GM21390 (cell line): Measurements from ENCODE around the gene NLGN1.

ENCODE experiments used
- ATAC-seq: cut with Tn5 transposase; IDR thresholded peaks from one replicate; pipeline ENCODE4 v1.9.1; 2021; ENCODE audit not compliant: unreplicated experiment

NLGN1 gene

DNA sequence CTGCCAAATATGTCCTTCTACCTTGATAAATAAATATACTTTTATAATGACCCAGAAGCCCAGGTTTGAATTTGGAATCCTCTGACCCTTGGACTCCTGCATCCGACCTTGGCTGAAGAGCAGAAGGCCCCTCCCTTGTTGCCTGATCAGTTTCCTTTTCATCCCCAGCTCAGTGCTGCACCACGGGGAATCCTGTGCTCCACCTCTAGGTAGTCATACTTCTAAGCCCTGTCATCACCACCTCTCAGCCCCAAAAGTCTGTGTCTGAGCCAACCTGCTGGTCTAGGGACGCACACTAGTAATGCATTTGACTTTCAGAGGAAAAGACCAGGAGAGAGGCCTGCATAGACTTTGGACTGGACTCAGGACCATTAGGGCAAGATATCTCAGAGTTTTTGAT, 310.6 kb downstream of the NLGN1 start:
- no peak for ATAC-seq

DNA sequence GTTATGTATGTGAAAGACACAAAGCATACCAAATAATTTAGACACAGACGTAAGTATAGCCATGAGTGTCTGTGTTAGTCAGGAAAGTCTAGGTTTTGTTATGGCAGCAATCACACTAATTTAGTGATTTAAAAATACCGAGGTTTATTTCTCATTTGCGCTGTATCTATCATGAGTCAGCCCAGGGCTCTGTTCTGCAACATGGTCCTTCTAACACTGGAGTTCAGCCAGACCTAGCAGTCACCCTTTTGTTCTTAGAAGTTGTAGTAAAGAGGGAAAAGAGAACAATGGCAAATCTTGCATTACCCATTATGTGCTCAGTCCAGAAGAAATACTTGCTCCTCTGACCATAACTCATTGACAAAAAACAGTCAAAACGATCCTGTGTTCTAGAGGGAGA, 311.5 kb downstream of the NLGN1 start:
- no peak for ATAC-seq

DNA sequence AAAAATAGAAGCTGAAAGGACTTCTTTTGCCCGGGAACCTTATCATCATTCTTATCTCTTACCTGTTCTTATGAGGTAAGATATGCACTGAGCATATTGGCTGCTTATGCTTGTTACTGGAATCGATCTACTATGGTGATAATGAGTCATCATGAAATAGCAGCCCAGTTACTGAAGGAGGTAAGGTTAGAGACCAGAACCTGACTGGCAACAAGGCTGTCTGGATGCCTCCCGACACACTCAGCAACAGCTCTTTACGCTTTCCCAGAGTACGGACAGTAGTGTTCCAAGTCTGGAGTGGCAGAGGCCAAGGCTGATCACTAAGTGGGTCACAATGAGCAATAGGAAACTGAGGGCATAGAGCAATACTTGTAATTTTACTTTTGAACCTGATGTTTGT, 314.1 kb downstream of the NLGN1 start:
- ATAC-seq, result no peak

DNA sequence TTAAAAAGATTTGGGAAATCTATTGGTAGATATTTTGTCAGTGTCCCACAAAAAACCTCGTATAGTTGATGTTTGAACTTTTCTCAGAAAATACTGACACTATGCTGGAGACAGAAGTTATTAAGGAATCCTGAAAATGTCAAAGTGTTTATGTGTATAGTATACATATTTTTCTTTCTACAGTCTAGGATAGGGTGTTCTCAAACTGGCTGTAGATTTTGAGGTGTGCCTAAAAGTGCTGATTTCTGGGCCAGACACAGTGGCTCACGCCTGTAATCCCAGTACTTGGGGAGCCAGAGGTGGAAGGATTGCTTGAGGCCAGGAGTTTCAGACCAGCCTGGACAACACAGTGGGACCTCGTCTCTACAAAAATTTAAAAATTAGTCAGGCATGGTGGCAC, 322.0 kb downstream of the NLGN1 start:
- no peak for ATAC-seq

DNA sequence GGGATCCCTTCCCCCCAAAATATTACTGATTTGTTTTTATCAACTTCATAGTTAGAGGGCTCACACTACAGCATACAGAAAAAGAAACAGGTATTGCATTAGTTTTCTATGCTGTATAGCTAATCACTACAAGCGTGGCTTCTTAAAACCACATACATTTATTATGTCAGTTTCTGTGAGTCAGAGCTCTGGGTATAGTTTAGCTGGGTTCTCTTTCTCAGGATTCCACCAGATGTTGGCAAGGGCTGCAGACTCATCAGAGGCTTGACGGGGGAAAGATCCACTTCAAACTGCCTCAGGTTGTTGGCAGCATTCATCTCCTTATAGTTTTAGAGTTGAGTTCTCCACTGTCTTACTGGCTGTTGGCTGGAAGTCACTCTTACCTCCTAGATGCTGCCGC, 328.0 kb downstream of the NLGN1 start:
- ATAC-seq, result no peak

DNA sequence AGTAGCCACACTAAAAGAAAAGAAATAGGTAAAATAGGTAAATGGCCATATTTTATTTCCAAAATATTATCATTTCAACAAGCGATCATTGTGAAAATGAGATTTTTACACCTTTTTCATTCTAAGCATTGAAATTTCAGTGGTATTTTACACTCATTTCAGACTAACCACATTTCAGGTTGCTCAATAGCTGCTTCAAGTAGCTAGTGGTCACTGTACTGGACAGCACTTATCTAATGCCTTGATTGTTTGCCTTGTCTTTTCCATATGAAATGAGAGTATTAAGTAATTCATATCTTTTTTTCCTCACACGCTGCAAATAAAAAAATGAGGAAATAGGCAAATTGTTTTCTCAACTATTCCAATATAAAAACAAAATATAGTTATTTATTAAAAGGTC, 332.8 kb downstream of the NLGN1 start:
- no peak for ATAC-seq

DNA sequence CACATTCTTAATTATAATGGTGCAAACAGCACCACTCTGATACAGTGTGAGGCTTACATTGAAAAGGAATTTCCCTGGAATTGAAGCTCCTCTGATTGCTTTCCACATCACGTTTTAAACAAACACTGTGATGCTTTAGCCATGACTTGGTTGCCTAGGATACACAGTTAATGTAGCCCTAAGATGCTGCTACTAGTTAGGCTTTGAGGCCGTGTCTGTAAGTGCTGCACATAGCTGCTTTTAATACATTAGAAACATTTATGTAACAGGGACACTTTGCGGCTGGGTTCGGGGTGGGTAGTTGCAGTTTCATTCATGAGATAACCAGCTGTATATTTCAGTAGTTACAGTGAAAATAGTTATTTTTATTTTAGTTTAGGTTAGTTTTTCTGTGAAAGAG, 334.7 kb downstream of the NLGN1 start:
- ATAC-seq, result no peak

DNA sequence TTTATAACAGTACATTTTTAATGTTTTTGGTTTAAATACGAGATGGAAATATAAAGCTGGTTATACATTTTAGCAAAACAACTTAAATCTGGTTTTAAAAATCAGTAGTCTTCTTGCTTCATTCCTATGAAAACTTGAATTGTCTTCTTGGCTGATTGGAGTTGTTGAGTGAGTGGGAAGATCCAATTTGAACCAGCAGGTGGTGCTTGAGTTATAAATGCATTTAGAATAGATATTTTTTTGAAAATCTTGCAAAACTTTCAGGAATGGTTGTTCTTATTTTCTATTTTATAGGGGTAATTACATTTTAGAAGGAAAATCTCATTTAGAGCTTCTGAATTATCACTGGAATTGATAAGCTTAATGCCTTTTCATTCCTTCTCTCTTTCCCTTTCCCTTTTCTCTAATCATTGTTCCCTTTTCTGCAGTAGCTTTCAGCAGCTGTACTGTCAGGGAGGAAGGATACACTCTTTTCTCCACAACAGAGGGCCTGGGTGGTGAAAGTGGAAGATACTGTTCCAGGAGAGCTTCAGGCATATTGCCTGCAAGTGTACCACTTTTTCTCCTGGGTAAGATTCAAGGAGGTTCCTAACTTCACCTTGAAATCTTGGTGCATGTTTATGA, 335.6 kb downstream of the NLGN1 start:
- ATAC-seq, result no peak

DNA sequence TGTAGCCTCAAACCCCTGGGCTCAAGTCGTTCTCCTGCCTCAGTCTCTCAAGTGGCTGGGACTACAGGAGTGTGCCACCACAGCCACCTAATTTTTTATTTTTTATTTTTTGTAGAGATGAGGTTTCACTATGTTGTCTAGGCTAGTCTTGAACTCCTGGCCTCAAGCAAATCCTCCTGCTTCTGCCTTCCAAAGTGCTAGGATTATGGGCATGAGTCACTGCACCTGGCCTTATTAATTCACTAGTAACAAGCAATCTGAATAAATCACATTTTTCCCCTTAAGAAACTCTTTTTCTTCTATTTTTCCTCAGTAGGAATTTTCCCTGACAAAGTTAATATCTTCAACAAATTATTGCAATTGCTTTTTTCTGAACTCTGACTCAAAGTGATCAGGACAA, 336.9 kb downstream of the NLGN1 start:
- no peak for ATAC-seq

DNA sequence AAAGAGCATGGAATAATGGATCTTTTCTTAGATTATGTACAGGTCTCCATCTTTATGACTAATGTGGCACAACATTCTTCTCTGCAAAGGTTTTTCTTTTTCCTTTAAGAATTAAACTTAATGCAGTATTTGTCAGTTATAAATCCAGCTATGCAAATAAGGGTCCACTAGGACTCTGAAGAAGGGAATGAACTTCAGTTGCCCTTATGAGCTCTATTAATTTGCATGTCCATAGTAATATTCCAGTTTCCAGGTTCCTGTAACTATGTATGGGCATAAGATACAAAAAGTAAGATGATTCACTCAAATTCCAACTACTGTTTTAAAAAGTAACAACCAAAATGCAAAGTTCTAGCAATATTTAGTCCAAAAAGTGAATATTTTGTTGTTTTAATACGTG, 337.4 kb downstream of the NLGN1 start:
- ATAC-seq, result no peak

DNA sequence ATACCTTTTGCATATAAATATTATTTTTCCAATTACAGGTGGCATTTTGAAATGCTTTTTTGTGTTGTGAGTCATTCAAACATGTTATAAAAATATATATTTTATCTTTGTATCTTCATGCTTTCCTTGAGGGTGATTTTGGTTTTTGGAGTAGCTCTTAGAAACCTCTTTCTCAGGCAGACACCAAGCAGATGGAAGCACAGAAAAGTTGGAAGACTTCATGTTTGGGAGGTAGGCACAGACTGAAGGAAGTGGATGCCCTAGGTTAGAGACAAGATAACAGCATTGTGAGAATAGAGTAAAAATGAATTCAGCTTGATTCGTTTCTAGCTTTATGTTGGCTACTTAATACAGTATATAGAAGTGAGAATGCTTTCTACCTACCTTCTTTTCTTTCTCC, 338.3 kb downstream of the NLGN1 start:
- no peak for ATAC-seq

DNA sequence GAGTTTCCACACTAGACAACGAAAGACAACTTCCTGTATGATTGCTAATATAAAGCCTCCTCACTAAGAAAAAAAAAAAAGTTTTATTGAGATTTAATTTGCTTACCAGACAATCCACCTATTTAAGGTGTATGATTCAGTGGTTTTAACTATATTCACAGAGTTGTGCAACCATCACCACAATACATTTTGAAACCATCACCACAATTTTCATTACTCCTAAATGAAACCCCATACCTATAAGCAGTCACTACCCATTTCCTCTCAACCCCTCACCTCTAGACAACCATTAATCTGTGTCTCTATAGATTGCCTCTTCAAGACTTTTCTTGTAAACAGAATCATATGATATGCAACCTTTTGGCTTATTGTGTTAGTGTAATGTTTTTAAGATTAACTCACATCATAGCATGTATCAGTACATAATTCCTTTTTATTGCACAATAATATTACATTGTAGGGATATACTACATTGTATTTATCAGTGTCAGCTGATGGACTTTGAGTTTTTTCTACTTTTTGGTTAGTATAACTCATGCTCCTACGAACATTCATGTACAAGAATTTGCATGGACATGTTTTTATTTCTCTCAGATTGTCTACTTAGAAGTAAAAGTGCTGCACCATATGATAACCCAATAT, 339.7 kb downstream of the NLGN1 start:
- no peak for ATAC-seq

DNA sequence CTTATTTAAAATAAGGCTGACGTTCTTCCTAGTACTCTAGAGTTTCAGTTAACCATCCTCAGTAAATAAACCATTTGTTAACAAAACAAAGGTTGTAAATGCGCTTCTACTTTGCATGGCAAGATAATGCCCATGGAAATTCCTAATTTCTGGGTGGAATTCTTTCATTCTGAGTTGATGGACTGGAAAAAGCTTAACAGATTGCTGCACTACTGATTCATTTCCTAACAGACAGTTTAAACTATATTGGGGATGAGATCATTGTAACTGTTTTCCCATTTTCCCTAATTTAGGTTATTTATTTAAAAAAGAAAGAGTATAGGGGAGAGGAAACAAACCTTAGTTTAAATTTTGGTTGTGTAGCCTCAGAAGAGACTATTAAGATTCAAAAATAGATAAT, 342.2 kb downstream of the NLGN1 start:
- no peak for ATAC-seq

DNA sequence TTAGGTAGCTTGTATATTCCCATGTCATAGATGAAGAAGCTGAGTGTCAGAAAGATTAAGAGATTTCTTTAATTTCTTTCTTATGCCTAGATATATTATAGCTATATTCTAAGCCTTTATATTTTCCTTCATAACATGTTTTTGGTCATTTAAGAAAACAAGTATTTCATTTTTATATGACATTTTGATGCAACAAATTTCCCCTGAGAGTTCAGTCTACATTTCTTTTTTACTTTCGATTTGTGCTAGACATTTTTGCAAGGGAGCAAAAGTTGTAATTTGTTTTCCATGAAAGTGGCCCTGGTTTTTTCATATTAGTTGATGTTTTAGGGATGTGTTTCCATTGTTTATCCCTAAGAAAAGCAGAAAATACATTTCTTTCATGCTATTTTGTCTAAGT, 344.9 kb downstream of the NLGN1 start:
- no peak for ATAC-seq

DNA sequence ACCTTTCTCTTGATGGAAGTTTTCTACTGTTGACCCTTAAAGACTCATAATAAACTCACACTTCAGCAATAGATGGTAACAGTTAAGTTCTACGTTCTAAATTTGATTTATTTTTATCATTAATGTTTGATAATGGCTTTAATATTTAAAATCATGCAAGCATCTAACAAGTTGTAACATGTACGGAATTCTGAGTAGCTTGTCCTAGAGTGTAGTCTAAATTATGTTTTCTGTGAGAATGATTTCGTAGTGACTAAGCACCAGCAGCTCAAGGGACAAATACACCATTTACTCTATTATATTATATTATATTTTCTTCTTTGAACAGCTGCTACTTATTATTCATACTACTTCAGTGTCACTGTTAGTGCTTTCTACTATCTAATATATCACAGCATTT, 345.6 kb downstream of the NLGN1 start:
- ATAC-seq, result no peak

DNA sequence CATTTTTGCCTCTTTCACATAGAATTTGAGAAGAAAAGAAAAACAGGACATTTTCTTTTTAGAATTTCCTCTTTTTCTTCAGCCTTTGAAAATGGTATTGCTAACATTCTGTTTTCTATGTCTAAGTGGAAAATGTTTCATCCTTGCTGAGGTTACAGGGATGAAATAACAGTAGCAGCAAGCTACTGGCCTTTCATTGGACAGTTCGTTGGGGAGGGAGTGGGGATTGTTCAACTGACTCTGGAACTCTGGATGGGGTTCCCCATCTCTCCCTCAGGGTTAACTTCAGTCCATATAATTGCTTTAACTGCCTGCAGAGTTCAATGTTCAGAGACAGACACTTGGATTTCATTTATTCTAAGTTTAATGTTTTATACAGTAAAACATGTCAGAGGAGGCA, 346.0 kb downstream of the NLGN1 start:
- no peak for ATAC-seq

DNA sequence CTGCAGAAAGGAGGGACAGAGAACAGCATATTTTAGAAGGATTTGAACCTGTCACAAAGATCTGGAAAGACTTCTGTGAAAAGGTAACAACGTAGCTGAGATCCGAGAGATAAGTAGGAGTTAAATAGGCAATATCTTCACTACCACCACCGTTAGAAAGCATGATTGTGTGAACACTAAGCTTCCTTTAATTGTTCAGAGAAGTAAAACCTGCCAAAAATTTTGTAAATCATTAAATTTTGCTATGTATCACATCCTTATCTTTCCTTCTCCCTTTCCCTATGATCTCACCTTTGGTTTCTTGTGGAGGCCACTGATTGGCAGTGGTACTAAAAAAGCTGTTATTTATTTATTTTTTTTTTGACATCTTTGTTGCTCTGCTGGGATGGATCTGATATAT, 346.9 kb downstream of the NLGN1 start:
- no peak for ATAC-seq

DNA sequence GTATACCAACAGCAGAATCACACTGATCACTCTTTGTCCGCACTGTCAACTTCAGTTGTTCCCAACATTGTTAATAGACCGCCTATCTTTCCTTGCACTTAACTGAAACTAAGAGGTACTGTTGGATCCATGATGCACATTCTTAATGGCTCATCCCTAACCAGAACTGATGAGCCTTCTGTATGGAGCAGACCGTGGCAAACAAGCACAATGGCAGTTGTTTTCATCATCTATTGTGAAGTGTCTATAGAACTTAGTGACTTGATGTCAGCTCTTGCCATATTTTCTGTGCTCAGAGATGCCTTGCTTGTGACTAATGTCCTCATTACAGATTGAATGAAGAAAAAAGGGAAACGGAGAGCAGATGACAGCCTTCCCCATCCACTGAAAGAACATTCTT, 347.4 kb downstream of the NLGN1 start:
- no peak for ATAC-seq

DNA sequence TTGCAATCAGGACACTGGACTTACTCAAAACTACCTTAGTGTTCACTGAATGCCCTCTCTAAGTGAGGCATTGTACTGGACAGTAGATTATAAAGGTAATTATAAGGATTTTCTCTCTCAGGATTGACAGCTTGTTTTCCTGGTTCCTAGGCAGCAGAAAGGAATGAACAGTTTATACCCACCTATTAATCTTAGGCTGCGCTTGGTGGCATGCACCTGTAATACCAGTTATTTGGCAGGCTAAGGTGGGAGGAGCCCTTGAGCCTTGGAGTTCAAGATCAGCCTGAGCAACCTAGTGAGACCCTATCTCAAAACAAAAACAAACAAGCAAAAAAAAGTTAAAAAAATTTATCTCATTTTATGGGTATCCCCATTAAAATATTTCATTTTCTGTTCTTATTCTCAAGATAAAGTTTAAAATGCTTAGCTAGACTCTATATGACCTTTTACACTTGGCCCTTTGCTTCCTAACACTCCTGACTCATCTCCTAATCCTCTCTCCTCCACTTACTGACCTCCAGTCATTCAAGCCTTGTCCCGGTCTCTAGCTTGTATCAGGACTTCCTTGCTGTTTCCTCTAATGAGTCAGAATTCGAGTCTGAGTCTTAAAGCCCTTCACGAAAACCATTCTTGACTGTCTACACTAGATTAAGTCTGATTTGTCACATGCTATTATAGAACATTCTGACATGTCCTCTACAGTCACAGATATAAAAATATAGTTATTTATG, 348.6 kb downstream of the NLGN1 start:
- no peak for ATAC-seq

DNA sequence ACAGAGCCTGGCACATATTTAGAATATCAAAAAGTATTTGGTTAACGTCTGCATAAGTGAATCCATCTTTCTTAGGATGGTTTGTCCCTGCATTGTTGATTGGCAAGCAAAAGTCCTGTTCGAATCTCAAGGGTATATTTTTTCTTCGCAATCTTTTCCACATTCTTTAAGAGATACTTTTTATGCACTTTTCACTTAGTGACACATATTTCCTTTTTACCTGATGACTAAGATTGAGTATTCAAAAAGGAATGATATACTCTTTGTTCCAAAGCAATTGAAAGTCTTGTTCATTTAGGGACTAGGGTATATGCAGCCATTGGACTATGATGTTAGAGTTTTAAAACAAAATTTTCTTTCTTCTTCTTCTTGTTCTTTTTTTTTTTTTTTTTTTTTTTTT, 349.9 kb downstream of the NLGN1 start:
- no peak for ATAC-seq

DNA sequence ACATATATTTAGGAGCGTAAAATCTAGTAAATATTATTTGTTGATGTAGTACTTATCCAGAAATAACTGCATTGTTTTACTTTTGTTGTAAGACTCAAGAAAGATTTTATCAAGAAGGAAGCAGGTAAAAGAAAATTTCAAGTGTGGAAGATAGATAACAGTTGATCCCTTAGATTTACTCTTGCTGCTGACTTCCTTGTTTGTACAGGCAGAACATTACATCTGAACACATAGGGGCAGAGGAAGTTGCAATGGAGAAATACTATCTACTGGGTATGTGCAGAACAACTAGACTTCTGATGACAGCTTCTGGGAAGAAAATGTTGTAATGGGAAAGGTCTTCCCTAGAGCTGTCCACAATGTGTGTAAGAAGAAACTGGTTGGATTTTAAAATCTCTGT, 350.6 kb downstream of the NLGN1 start:
- ATAC-seq, result no peak

DNA sequence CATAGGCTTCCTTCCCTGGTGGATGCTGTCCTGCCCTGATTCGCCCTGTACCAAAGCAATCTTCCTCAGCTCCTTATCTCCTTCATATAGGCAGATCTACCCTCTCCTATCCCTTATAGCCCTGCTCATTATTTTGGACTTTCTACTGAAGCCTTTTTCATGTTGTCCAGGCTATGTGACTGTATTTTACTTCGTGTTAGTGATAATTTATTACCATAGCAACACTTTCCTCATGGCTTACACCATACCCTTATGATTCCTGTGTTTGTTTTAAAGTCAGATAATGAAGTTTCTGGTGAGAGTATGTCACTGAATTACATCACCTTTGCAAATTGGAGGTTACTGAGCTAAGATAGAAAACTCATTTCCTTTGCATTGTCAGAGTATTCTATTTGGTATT, 352.6 kb downstream of the NLGN1 start:
- ATAC-seq, result no peak

DNA sequence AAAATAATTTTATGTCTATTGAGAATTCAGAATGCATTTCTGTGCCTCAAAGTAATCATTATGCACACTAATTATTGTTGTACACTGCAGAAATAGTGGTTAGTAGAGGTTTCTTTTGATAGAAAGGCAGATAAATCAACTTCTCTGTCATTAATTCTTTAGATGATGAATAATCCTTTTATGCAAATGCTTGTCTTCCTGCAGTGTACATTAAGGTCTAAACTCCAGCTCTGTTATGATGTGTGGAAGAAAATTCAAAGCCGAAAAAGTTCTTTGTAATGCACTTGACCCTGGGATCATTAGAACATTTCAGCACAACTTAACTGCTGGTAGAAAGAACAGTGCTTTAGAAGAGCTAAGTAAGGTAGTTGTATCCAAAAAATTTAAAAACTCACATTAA, 353.0 kb downstream of the NLGN1 start:
- no peak for ATAC-seq
